NCI-H2196 treated with DMSO at 0.1 percent for 48 hours (cell line): ENCODE results near the gene AKAP6.

ENCODE experiments used
- DNase-seq: peaks from one replicate; lab custom pipeline; 2025; ENCODE audit not compliant: unreplicated experiment; lab: John Stamatoyannopoulos, UW

The AKAP6 gene

GRCh38 chr14:32477396-32477795 lies 148.3 kb downstream of the AKAP6 start:
- DNase-seq: no peak

DNA sequence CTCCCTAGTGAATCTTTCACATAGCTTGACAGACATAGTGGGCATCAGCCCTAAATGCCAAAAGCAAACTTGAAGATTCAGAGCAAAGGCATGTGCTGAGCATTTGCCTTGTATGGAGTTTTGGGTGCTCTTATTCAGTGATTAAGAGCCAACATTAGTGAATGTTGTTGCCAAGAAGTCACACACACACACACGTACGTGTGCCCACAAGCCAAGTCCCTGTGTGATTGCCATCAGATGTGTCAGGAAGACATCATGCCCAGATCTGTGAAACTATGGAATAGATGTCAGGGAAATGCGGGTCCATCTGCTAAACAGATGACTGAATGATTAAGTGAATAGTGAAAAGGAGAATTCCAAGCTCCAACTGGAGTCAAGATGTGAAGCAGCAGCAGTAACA lies 149.0 kb downstream of the AKAP6 start:
- DNase-seq: no peak

- DNase-seq: no peak
These were observed 151.2 kb downstream of the AKAP6 start for GRCh38 chr14:32480337-32480736.

- DNase-seq: no peak
These were observed 152.6 kb downstream of the AKAP6 start for GRCh38 chr14:32481707-32482106.

- no peak for DNase-seq
These were observed 162.4 kb downstream of the AKAP6 start for GRCh38 chr14:32491416-32492016.

DNA sequence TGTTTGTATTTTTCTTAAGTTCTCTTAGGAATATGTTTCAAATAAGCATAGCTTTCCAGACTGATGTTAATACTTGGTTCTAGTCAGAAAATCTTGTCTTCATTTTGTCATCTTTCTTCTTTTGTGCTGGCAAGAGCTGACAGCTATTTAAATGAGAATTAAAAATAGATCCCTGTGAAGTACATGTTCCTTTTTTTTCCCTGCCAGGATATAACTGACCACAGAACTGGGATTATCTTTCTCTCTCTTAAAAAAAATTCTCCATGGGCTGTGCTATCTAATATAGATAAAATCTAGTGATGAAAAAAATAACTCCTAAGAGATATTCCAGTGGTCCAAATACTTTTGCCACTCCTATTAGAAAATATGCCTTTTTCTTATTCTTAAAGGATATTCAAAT lies 163.4 kb downstream of the AKAP6 start:
- DNase-seq: no peak

- no peak for DNase-seq
These were observed 165.7 kb downstream of the AKAP6 start for GRCh38 chr14:32494609-32495434.

GRCh38 chr14:32495435-32495734 lies 166.3 kb downstream of the AKAP6 start:
- DNase-seq: no peak

DNA sequence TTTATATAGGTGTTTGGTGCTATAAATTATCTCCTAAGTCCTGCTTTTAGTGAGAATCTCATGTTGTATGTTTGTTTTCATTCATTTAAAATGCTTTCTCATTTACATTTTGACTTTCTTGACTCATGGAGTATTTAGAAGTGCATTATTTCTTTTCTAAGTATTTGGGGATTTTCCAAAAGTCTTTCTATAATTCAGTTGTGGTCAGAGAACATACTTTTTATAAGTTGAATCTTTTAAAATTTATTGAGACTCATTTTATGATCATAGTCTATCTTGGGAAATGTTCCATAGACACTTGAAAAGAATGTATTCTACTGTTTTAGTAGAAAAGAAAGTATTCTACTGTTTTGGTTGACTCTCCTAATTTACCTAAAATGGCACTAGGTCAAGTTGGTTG lies 168.2 kb downstream of the AKAP6 start:
- DNase-seq: no peak

DNA sequence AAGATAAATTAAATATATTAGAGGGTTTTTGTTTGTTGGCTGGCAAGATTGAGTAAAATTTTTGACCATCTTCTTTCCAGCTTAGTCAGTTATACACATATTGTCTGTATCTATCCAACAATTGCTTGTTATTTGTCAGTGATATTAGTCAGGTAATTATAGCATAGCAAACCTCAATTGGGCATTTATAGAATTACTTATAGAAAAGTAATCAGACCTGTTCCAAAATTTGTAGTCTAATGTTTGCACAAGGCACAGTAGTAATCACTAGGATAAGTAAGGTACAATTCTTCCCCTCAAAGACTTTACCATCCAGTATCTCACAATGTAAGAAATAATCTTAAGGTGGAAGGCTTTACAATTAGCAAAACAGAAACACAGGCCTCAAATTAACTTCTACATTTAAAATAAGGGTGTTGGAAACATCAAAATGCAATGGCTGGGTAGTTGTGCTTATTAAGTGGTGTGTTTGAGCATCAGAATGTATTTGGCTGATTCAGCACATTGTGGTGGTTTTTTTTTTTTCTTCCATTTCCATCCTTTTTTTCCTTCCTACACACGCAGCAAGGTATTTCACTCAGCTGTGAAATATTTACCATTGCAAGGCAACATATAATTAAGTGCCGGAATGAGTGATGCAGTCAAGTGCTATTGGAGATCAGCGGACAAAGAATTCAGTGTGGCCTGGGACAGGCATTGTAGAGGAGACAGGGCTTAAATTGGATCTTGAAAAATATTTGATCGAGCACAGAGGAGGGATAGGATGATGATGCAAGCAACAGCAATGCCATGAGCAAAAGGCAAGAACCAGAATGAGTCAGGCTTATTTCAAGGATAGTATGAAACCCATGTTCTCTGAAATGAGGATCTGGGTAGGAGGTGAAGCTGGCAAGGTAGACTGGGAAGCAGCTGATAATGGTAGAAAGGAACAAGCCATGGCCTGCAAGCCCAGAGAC lies 178.2 kb downstream of the AKAP6 start:
- DNase-seq: no peak

DNA sequence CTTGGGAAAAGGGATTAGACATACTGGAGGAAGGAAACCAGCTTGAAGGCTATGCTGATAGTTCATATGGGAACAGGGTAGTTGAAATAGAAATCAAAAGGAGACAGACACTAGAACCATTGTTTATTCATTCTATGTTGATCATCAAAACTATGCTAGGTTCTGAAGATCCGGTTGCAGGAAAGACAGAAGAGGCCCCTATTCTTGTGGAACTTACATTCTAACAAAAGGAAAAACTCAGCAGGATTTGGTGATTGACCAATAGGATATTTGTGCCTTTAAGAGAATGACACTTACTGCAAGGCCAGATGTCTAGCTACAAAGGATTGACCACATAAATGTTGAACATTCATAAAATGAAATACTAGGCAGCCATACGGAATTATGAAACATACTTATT lies 179.2 kb downstream of the AKAP6 start:
- DNase-seq: no peak

DNA sequence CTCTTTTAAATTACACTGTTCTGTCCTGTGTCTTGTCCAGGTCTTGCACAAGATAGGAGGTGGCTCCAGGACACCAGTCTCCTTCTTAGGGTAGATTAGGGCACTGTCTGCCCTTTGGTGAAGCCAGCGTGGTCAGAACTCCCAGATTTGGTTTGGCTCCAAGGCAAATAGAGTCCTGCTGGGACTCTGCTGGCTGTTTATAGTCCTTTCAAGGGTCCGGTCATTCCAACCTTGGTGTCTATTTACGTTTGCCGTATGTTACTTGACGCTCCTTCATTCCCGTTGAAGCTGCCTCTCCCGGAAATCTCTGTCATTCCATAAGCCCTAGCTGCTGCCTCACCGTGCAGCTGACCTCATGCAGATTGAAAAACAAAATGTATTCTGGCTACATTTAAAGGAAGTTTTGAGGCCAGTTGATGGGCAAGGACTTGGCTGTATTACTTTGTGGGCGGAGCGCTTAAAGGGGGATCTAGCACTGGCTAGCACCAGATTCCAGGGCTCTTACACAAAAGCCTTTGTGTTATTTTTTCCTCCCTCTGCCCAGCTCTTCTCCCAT lies 180.6 kb downstream of the AKAP6 start:
- DNase-seq: peak; percentile 93

DNA sequence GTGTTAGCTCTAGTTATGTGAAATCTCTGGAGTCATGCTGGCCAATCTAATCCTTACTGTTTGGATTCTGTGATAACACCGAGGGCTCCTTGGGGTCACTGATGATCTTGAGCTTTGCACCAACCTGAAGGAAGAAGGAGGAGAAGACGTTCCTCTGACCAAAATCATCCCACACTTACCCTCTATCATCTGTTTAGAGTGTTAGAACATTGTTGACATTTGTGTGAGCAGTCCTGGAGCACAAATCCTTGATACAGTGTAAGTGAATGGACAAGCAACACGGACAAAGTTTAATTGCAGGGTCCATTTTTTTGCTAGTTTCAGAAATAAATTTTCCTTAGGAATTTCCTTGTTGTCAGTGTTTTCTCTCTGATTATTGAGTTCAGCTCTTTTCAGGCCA lies 181.7 kb downstream of the AKAP6 start:
- no peak for DNase-seq

DNA sequence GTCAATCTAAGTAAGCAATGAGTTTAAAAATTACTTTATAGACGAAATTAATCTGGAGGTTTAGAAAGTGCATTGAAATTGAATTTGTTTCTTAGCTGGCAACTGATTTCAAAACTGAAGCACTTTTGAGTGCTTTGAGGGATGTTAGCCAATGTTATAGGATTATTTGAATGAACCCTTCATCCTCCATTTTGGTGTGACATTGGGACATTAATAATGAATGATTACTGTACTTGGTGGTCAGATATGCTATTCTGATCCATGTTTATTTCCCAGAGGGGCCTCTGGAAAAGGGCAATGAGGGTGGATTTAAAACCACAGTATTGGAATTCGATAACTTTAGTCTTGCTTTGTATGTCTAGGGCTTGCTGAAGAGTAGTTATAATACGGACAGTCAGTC lies 183.2 kb downstream of the AKAP6 start:
- DNase-seq: no peak

GRCh38 chr14:32512813-32513212 lies 183.7 kb downstream of the AKAP6 start:
- no peak for DNase-seq

GRCh38 chr14:32513571-32514009 lies 184.5 kb downstream of the AKAP6 start:
- DNase-seq: no peak

DNA sequence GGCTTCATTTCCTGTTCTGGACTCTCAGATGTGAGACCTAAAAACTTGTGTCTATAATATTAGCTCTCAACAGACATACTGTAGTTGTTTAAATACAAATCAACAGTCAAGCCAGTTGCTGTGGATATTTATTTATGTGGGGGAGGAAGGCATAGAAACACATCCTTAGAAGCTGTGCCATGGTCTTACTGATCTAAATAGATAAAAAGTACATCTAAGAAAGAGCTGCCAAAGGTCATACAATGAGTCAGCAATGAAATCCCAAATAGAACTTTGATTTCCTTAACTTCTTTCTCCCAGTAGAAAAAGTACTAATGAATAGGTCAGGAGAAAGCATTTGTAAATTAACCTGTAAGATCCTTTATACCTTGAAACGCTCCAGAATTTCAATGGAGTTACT lies 185.1 kb downstream of the AKAP6 start:
- DNase-seq: no peak

DNA sequence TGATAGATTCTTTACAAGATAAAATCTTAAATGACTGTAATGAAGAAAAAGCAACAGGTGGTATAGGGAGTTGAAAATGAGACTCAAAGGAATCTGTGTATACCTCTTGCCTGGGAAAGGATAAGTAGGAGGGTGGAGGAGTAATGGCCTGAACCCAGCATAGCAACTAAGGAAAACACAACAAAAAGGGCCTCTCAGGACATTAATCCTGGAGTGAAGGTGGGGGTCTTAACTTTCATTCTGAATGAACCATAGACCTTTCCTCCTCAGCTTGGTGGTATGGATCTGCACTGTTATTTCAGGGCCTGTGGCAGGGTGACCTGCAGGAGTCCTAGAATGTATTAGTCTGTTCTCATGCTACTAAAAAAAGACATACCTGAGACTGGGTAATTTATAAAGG lies 185.6 kb downstream of the AKAP6 start:
- DNase-seq: no peak

DNA sequence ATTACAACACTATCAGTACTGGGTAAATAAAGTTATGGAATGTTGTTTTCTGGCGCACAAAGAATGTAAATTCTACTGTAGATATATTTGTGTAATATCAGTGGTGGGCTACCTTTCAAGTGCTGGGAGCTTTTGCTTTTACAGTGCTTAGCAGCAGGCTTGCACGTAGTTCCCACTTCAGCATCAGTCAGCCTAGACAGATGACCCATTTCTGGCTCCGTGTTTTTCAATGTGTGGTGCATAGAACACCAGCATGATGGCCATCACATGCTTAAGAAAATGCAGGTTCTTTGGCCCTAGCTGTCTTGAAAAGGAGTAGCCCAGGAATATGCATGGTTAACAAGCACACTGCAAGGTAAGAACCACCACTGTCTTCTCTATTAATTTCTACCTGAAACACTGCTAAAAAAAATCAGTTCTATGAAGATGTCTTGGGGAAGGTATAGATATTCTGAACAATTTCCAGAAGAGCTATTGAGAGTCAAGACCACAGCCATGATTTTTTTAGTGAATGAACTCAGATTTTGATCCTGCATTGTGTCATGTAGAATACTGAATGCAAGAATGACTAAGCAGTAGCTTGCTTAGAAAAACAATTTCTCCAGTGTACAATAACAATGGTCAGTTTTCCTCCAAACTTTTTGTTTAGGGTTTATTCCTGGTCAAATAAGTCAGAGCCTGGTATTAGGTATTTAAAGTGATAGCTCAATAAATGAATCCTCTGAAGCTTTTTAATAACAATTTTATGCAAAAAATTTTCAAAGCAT lies 195.7 kb downstream of the AKAP6 start:
- no peak for DNase-seq

DNA sequence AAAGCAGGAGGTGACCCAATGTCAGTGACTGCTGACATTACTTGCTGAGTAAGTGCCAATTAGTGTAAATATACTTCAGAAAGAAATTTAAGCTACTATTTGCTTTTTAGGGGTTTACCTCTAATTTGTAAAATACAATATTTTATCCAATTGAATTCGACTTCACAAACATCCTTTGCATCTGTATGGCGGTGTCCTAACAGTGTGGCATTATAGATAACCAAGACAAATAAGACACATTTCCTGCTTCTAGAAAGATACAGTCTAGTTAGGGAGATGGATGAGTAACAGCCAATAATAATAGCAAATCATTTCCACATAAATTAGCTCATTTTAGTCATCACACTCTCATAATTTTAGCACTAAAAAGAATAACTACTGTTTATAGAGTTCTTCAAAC lies 196.5 kb downstream of the AKAP6 start:
- DNase-seq: no peak

DNA sequence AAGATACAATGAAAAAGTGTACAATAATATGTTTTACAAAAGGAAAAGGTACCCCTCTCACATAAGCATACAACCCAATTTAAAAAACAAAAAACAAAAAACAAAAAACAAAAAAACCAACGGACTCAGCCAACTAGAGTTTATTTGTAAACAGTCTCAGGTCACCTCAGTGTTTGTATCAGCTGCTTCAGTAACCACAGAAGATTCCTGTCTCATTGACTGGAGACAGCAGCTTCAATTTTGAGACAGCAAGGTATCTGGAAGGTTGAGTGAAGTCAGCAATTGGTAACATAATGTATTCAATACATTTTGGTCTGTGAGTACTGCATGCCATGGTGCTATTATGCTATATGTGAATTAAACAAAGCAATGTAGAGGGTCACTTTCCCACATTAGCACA lies 201.7 kb downstream of the AKAP6 start:
- no peak for DNase-seq
